Inferior parietal cortex (tissue), 1 donor: ENCODE measurements around the gene VIM.
A peak's percentile ranks its signal among the peaks of the same experiment; 100 is the strongest.

ENCODE experiments used
- DNase-seq: peaks from one replicate; pipeline ENCODE4 v3.0.0-alpha.2; 2016; ENCODE audit errors: extremely low spot score

Gene VIM

DNA sequence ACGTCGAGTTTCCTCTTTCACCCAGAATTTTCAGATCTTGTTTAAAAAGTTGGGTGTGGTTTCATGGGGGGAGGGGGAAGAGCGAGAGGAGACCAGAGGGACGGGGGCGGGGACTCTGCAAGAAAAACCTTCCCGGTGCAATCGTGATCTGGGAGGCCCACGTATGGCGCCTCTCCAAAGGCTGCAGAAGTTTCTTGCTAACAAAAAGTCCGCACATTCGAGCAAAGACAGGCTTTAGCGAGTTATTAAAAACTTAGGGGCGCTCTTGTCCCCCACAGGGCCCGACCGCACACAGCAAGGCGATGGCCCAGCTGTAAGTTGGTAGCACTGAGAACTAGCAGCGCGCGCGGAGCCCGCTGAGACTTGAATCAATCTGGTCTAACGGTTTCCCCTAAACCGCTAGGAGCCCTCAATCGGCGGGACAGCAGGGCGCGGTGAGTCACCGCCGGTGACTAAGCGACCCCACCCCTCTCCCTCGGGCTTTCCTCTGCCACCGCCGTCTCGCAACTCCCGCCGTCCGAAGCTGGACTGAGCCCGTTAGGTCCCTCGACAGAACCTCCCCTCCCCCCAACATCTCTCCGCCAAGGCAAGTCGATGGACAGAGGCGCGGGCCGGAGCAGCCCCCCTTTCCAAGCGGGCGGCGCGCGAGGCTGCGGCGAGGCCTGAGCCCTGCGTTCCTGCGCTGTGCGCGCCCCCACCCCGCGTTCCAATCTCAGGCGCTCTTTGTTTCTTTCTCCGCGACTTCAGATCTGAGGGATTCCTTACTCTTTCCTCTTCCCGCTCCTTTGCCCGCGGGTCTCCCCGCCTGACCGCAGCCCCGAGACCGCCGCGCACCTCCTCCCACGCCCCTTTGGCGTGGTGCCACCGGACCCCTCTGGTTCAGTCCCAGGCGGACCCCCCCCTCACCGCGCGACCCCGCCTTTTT, at the start of gene VIM:
VIM (plus strand) TSS at position 151 of the 925 bp plus-strand sequence. CDS start 1,182 bp downstream, outside the sequence.
- peak; percentile 25 for DNase-seq

DNA sequence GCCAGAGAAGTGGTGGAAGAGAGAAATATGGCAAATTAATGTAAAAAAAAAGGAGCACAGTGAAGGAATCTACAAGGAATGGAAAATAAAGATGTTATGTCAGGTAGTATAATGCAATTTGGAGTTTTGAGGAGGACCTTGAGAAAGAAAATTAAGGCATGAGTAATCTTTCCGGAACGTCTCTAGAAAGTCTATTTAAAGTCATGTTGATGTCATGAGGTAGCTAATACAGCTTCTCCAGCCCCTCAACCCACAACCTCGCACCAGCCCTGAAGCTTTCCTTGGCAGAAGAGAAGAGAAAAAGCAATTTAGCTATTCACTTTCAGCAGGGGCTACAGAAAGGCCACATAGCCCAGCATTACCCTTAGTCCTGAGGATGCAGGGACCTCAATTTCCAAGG, 49.0 kb upstream of the VIM start:
- DNase-seq: no peak

DNA sequence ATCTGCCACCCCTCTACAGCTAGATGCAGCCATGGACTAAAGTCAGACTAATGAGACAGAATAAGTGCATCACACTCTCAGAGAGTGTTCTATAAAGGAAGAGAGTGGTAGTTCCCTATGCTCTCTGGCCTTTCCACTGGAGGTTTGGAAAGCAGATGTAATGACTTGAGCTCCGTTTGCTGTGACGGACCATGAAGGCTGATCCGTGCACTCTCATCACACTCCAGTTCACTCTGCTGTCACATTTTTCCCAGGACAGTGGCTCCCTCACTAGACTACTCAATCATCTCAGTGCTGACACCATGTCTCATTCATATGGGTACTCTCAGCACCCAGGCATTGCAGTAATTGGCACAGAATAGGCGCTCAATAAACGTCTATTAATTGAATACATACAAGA, 46.9 kb upstream of the VIM start:
- no peak for DNase-seq

DNA sequence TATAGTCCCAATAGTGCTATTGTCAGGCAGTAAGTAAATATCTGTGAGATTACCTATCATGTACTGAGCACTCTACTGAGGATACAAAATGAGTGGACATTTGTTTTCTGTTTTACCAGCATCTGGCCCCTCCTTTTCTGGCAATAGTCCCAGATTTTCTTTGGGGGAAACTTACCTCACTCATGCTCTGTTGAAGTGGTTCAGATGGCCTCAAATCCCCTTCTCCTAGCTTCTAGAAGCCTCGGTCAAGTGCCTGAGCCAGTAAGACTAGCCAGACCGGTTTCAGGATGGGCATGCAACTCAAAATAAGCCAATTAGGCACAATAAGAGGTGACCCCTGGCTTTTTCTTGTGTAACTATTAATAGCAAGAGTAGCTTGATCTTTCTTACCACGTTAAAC, 46.3 kb upstream of the VIM start:
- DNase-seq: no peak

DNA sequence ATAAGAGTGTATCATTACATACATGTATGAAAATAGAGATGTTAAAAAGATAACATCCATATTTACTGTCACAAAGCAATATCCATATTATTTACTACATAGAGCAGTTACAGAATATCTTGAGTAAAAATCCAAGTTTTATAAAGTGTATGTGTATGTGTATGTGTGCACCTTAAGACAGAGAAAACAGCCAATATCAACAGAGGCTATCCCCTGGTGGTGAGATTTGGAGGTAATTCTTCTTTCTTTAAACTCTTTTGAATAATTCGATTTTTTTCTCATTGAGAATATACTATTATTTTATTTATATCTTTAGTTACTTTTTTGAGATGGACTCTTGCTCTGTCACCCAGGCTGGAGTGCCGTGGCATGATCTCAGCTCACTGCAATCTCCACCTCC, 44.9 kb upstream of the VIM start:
- no peak for DNase-seq

DNA sequence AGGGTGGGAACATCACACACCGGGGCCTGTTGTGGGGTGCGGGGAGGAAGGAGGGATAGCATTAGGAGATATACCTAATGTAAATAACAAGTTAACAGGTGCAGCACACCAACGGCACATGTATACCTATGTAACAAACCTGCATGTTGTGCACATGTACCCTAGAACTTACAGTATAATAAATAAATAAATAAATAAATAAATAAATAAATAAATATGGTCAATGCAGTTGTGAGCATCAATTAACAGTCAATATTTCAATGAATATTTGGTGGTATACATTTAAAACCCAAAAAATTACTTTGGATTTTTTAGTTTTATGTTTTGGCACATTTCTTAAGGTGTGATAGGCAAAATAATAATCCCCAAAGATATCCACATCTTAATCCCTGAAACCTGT, 42.2 kb upstream of the VIM start:
- DNase-seq: no peak

DNA sequence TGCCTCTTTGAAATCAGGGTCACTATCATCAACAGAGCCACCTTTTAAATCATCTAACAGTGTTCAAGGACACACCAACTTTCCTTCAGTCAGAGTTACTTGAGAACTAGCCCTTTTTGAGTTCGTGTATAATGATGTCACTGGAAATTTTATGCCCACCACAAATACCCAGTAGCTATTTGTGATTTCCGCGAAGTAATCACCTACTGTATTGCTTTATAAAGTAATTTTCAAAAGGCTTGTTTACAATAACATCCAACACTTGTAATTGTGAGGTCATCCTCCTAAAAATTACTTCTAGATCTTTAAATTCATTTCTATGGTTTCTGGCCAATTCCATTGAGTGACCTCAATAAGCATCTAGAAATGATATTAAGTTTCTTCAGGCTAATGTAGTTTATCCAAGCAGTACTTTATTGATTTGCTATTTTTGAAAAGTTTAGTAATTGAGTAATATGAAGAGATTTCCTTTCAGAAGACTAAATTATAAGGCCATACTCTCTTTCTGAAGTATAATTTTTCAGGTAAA, 39.3 kb upstream of the VIM start:
- no peak for DNase-seq

DNA sequence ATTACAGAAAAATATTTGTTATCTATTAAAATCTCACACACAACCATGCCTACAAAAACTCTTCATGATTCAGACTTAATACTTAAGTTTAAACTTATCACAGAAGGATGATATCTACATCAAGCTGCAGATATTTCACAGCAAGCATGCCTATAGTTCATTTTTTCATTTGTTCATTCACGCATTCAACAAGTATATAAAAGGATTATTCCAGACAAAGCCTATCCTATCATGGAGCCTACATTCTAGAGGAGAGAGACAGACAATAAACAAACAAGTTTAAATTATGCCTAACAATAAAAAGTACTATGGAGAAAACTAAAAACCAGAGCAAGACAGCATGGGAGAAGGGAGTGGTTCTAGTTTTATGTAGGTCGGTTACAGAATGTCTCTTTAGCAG, 37.4 kb upstream of the VIM start:
- no peak for DNase-seq

DNA sequence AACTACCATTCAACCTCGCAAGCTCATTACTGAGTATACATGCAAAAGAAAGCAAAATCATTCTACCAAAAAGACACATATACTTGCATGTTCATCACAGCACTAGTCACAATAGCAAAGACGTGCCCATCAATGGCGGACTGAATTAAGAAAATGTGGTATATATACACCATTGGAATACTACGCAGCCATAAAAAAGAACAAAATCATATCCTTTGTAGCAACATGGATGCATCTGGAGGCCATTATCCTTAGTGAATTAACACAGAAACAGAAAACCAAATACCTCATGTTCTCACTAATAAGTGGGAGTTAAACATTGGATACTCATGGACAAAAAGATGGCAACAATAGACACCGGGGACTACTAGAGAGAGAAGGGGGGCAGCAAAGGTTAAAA, 33.0 kb upstream of the VIM start:
- no peak for DNase-seq

DNA sequence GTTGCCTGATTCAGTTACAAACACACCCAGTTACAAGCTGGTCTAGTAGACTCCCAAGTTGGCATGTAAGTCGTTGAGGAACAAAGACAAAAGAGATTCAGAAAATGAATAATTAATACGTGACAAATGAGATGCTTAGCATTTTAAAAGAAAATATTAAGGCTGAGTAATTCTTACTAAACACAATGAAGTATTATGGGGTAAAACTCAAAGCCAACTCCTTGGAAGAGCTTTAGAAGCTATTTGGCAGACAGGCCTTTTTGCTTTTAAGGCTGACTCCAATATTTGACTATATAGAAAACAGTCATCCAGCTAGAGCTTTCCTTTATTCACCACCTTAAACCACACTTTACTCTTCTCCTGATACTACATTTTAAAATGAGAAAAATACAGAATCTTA, 32.0 kb upstream of the VIM start:
- DNase-seq: no peak

DNA sequence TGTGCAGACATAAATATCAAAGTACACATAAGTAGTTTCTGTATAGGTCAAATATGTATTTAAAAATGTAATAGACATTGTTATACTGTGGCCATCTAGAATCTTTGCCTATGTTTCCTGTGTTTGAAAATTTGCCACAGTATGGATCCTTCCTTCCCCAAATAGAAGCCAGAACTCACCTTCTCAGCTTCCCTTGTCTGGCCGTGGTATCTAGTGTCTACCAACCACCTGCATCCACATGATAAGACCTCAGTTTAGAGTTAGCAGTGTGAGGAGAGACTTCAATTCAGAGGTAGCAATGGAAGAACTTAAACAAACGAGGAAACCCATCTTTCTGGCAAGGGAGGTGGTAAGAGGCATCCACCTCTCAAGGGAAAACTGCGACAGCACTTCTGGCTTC, 31.5 kb upstream of the VIM start:
- DNase-seq: no peak

DNA sequence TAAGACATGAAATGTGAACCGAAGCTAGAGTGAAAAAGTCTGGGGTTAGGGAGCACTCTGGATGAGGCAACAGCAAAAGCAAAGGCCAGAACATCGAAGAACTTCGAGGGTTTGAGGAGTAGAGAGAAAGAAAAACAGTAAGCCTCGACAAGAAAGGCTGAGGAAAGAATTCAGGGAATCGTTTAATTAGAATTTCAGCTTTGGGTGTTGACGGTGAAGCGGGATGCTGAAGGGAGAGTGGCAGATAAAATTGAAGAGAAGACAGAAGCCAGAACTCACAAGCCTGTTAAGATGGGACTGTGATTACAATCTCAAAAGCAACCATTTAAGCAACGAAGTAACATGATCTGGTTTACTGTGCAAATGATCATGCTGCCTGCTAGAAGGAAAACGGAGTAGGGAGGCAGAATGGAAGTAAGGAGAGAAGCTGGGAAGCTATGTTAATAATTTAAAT, 28.7 kb upstream of the VIM start:
- DNase-seq: peak; percentile 22

DNA sequence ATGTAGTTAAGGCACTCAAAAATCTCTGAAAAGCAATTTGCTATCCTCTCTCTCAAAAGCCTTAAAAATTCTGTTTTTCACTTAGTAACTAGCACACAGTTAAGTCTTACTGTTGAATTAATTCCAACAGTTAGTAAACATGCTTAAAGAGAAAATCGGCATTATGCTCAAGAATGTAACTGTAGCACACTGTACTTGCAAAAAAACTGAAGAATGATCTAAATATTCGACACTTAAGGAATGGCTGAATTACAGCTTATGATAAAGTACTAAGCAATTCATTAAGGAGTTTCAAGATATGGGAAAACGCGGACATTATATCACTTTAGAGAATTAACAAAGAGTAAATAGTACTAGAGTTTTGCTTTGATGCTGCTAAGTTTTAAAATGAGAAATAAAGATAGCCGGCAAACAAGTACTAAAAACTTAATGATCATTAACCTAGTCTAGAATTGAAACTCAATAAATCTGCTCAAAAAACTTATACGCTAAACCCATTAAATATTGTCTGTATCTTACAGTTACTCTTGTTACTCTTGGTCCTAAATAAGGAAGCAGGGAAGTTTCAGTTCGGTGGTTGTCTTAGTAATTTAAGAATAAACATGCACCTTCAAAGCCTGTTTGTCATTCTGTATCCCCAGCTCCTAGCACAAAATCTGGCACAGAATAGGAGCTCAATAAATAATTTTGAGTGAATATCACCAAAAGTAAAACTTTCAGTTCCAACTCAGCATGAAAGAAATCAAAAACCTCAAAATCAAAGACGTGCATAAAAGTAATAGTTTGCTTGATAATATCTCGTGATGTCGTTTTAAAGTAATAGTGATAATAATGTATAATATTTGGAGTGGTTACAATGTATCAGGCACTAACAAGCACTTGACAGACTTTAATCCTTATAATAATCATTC, 27.8 kb upstream of the VIM start:
- DNase-seq: peak; percentile 38

DNA sequence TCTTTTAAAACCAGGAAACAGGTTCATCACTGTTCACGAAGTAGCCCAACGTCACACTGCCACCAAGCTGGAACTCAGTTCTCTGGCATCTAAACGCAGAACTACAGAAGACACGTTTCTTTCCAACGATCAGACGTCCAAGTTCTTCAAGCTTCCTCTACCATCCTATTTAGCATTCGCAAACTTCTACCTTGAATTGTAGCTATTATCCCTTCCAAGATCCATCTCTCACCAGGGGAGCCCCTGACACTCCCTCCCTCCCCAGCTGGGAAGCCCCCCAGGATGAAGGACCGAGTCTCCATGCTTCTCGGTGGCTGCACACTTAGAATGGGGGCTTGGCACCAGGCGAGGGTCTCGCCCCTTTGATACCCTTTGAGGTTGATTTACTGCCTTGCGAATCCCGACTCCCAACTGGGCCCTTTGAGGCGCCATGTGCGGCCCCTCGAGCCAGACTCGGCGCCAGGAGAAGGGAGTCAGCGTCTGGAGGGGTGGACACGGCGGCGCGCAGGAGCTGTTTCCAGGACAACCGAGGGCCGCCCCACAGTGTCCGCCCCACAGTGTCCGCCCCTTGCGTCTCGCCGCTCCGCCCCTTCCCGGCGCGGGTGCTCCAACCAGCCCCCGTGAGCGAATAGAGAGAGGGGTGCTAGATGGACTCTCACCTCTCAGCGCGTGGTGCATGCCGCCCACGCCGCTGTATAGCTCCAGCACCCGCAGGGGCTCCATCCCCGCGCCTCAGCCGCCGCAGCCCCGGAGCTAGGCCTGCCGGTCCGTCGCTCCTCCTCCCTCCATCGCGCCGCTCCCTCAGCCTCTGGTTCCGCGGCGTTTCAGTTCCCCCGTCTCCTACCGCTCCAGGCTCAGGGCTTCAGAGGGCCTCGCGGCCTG, 26.9 kb upstream of the VIM start, which contains the start of gene TRDMT1:
TRDMT1 (minus strand) TSS at position 761 of the 882 bp plus-strand sequence; CDS start at position 723, 38 bp downstream.
- peak; percentile 84 for DNase-seq

DNA sequence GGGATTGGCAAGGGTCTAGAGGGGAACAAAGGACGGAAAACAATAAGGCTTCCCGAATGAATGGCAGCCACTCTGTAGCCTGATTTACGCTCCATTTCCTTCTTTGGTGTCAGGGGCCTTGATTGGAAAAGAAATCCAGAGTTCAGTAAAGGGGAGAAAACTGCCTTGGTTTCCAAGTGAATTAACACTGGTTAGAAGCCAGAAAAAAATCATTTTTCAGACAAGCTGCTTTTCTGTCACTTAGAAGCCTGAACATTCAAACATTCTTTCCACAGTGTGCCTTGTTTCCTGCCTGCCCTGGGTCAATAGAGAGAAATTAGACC, 26.3 kb upstream of the VIM start:
- DNase-seq: peak; percentile 13

DNA sequence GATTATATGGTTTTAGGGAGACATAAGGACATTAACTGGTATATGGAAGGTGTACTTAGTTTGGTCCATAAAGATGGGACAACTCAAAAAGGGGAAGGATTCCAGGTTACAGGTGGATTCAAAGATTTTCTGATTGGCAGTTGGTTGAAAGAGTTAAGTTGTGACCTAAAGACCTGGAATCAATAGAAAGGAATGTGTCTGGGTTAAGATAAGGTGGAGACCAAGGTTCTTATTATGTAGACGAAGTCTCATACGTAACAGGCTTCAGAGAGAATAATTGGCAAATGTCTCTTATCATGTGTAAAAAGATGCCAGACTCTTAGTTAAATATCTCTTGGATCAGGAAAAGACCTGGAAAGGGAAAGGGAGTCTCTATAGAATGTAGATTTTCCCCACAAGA, 25.5 kb upstream of the VIM start:
- DNase-seq: no peak

DNA sequence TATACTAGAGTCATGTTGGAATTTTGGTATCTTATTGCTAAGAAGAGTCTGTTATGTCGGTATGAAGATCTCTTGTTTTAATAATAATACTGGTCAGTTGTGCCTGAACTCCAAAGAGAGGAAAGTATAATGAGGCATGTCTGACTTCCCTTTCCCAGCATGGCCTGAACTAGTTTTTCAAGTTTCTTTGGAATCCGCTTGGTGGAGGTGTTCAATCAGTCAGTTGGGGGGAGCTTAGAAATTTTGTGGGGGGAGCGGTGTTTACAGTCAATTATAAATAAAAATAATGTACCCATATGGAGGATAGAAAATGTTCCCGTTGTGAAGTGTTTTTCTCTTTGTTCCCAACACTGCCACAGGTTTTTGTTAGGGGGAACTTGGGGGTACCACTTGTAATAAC, 25.0 kb upstream of the VIM start:
- no peak for DNase-seq

DNA sequence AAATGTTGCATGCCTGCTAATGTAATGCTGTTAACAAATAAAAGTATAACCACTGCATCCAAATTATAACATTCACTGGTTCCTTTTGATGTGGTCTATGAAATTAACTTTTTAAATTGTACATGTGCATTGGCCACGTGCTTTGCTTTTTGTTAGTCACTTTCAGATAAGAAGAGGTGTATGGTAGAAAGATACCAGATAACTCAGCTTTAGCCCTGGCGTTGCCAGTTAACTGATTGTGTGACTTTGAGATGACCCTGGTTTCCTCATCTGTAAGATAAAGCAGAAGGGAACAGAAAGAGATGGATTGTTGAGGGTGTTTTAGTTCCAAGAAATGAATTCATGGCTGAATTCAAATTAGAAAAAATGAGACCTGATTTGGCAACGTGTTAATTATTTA, 24.6 kb upstream of the VIM start:
- DNase-seq: no peak

DNA sequence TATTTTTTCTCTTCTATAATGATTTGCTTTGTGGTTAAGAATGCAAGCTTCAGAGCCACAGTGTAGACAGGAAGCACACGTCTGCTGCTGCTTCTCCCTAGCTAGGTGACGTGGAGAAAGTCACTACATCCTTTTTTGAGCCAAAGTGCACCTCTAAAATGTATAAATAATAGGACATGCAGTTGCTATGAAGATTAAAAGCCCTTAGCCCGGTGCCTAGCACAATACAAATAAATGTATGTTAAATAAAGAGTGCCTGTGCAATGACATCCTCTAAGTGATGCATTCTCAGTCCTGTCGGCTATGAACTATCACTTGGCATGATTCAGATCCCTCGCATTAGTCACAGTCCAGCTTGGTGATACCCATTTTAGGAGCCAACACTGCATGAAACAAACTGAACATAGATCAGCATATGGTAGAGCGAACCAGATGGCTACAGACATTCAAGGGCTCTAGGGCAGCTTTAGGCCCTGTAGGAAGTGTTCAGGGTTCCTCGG, 21.8 kb upstream of the VIM start:
- no peak for DNase-seq

DNA sequence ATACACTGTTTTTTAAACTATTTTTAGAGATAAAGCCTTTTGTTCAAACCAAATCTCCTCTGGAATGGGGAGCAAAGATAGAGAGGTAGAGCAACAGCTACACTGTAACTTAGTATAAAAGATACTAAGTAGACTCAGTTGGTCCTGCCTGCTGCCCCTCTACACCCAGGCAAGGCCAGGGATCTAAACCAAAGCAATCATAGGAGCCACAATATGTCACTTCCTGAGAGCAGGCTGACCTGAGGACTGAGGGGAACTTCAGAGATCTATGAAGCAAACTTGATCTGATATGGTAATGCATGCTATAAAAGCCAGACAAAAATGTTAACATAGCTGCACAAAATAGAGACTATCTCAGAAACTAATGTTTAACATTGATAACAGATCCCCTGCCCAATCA, 19.6 kb upstream of the VIM start:
- DNase-seq: no peak

DNA sequence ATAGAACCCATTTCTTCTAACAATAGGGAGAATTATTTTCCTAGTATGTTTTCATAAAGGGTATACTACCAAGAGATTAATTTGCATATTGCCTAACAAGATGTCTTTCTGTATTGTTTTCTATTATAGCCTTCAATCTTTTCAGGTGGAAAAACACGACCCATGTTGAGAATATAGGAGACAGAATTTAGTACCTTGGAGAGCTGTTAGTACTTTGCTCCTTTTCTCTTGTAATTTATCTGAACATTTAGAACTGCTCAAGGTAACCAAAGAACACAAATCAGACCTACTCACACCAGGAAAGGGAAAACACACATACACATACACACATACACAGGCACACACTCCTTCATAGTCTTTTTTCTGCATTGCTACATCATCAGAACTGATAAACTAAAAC, 18.7 kb upstream of the VIM start:
- no peak for DNase-seq
